Measurements from ENCODE around the gene CNFN.

The CNFN gene

GRCh38 chr19:42420055-42420544, 30.0 kb upstream of the CNFN start:
- Histone ChIP-seq H3K27ac (ENCODE audit: low read depth, low read length) (no peak overlapping the region), H3K36me3 (ENCODE audit: control insufficient read depth, low read length) (peaks cover 44% of the 10 kb centered on the region), H3F3A (ENCODE audit: control insufficient read depth, insufficient read depth) (peaks cover 5% of the 10 kb centered on the region), H3K9me2 (replicated peaks; ENCODE audit: control insufficient read depth, low read length) (no peaks in the 10 kb centered on the region), H3K27me3 (ENCODE audit: control insufficient read depth, low read length) (no peaks in the 10 kb centered on the region), H3K4me3 (ENCODE audit: low read length) (no peak overlapping the region), H3K4me2 (ENCODE audit: low read length) (peak overlapping the region; percentile 78; the same call in 1 of the 2 replicates), H3K9me3 (ENCODE audit: control insufficient read depth, insufficient read depth, low read length) (no peaks in the 10 kb centered on the region), H3K4me1 (ENCODE audit: control insufficient read depth, low read length) (peaks cover 41% of the 10 kb centered on the region), H3K79me2 (ENCODE audit: control insufficient read depth, low read length) (peaks cover 54% of the 10 kb centered on the region), H4K20me1 (ENCODE audit: control insufficient read depth, insufficient read depth, low read depth, low read length) (peaks cover 12% of the 10 kb centered on the region; the same call in 1 of the 2 replicates)
- peak; percentile 99 for TF ChIP-seq CTCF (IDR thresholded peaks at IDR 0.05; ENCODE audit: low read depth, low read length, poor library complexity, severe bottlenecking)
- TF ChIP-seq EZH2phosphoT487 (IDR thresholded peaks at IDR 0.05; ENCODE audit: borderline replicate concordance, low read length) = no peak

- H3K4me2 ChIP-seq (ENCODE audit: low read length) = no peak overlapping the region
These were observed 29.2 kb upstream of the CNFN start for GRCh38 chr19:42419309-42419708.

GRCh38 chr19:42412661-42413076, 22.6 kb upstream of the CNFN start:
- Histone ChIP-seq H3K9me2 (replicated peaks; ENCODE audit: control insufficient read depth, low read length) (no peaks in the 10 kb centered on the region), H3K4me1 (ENCODE audit: control insufficient read depth, low read length) (no peaks in the 10 kb centered on the region), H3K4me3 (ENCODE audit: low read length) (no peak overlapping the region), H3K27me3 (ENCODE audit: control insufficient read depth, low read length) (no peaks in the 10 kb centered on the region), H4K20me1 (ENCODE audit: control insufficient read depth, insufficient read depth, low read depth, low read length) (no peaks in the 10 kb centered on the region), H3K36me3 (ENCODE audit: control insufficient read depth, low read length) (peaks cover 32% of the 10 kb centered on the region), H3F3A (ENCODE audit: control insufficient read depth, insufficient read depth) (no peaks in the 10 kb centered on the region), H3K9me3 (ENCODE audit: control insufficient read depth, insufficient read depth, low read length) (no peaks in the 10 kb centered on the region), H3K27ac (ENCODE audit: low read depth, low read length) (no peak overlapping the region), H3K79me2 (ENCODE audit: control insufficient read depth, low read length) (peaks cover 3% of the 10 kb centered on the region), H3K4me2 (ENCODE audit: low read length) (no peak overlapping the region)
- no peak for TF ChIP-seq CTCF (IDR thresholded peaks at IDR 0.05; ENCODE audit: low read depth, low read length, poor library complexity, severe bottlenecking)
- TF ChIP-seq EZH2phosphoT487 (IDR thresholded peaks at IDR 0.05; ENCODE audit: borderline replicate concordance, low read length) = no peak

More at GRCh38 chr19:42419309-42419708, 29.2 kb upstream of the CNFN start:
- H3K27ac ChIP-seq (ENCODE audit: low read depth, low read length) = no peak overlapping the region
- peaks cover 54% of the 10 kb centered on the region for H3K79me2 ChIP-seq (ENCODE audit: control insufficient read depth, low read length)
- H3K9me3 ChIP-seq (ENCODE audit: control insufficient read depth, insufficient read depth, low read length) = no peaks in the 10 kb centered on the region
- peaks cover 38% of the 10 kb centered on the region for H3K4me1 ChIP-seq (ENCODE audit: control insufficient read depth, low read length)
- TF ChIP-seq CTCF (IDR thresholded peaks at IDR 0.05; ENCODE audit: low read depth, low read length, poor library complexity, severe bottlenecking) (no peak), EZH2phosphoT487 (IDR thresholded peaks at IDR 0.05; ENCODE audit: borderline replicate concordance, low read length) (no peak)
- H4K20me1 ChIP-seq (ENCODE audit: control insufficient read depth, insufficient read depth, low read depth, low read length) = peaks cover 12% of the 10 kb centered on the region; the same call in 1 of the 2 replicates
- H3K27me3 ChIP-seq (ENCODE audit: control insufficient read depth, low read length) = no peaks in the 10 kb centered on the region
- H3K36me3 ChIP-seq (ENCODE audit: control insufficient read depth, low read length) = peaks cover 50% of the 10 kb centered on the region
- H3F3A ChIP-seq (ENCODE audit: control insufficient read depth, insufficient read depth) = peaks cover 5% of the 10 kb centered on the region
- H3K9me2 ChIP-seq (replicated peaks; ENCODE audit: control insufficient read depth, low read length) = no peaks in the 10 kb centered on the region
- H3K4me3 ChIP-seq (ENCODE audit: low read length) = no peak overlapping the region
